HepG2 (cell line): ENCODE data around the gene TRIM28.

Experiments
- ARID2 ChIP-seq: sonication (generic); formaldehyde crosslinking; IDR thresholded peaks from 2 replicates; pipeline ENCODE4 v1.8.1; 2022; ENCODE audit warnings: mild to moderate bottlenecking, missing genetic modification reagents, borderline replicate concordance
- ATF7 ChIP-seq, 2 experiments: fragments of 450-650 bp in 1 of 2; sonication (generic) in 1 of 2; formaldehyde crosslinking in 1 of 2; IDR thresholded peaks; 2 replicates each; pipeline versions ENCODE4 v1.4.0 to v1.6.1; 2016 to 2020; ENCODE audit warnings: antibody characterized with exemption in 1 of 2, mild to moderate bottlenecking in 1 of 2, missing genetic modification reagents in 1 of 2
- JUND ChIP-seq: sonication (generic); formaldehyde crosslinking; IDR thresholded peaks from 2 replicates; pipeline ENCODE4 v1.8.0; 2022; ENCODE audit warnings: mild to moderate bottlenecking, missing genetic modification reagents
- KLF16 ChIP-seq, 2 experiments: sonication (generic) in 1 of 2; formaldehyde crosslinking in 1 of 2; IDR thresholded peaks; 2 replicates each; pipeline versions ENCODE4 v1.6.1 to v1.8.0; 2016 to 2023; ENCODE audit warnings: missing genetic modification reagents in 2 of 2, missing compliant biosample characterization in 1 of 2
- NR1H2 ChIP-seq: sonication (generic); formaldehyde crosslinking; IDR thresholded peaks from 2 replicates; pipeline ENCODE4 v1.8.1; 2022; ENCODE audit warnings: low read depth, missing genetic modification reagents, borderline replicate concordance
- SMAD1 ChIP-seq: sonication (generic); formaldehyde crosslinking; IDR thresholded peaks from 2 replicates; pipeline ENCODE4 v1.4.0; 2020; ENCODE audit warnings: missing genetic modification reagents, low read depth, mild to moderate bottlenecking, borderline replicate concordance
- TAF1 ChIP-seq: sonication (generic); formaldehyde crosslinking; IDR thresholded peaks from 2 replicates; pipeline ENCODE4 v1.4.0; 2020; ENCODE audit warnings: missing genetic modification reagents
- ZNF207 ChIP-seq: fragments of 450-650 bp; IDR thresholded peaks from 2 replicates; pipeline ENCODE4 v1.6.1; 2016; ENCODE audit warnings: antibody characterized with exemption, borderline replicate concordance
- TF ChIP-seq, protein P1 (sequence below): sonication (generic); formaldehyde crosslinking; IDR thresholded peaks from 2 replicates; pipeline ENCODE4 v1.5.0; 2020; ENCODE audit warnings: mild to moderate bottlenecking, missing genetic modification reagents, moderate library complexity
- TF ChIP-seq, protein P2 (sequence below): sonication (generic); formaldehyde crosslinking; IDR thresholded peaks from 2 replicates; pipeline ENCODE4 v1.8.0; 2022; ENCODE audit warnings: missing genetic modification reagents, mild to moderate bottlenecking, inconsistent platforms, borderline replicate concordance
- TF ChIP-seq, protein P3 (sequence below): sonication (generic); formaldehyde crosslinking; IDR thresholded peaks from 2 replicates; pipeline ENCODE4 v1.4.0; 2020; ENCODE audit warnings: mild to moderate bottlenecking, low read depth, missing genetic modification reagents
- TF ChIP-seq, protein P4 (sequence below): sonication (generic); formaldehyde crosslinking; IDR thresholded peaks from 2 replicates; pipeline ENCODE4 v1.5.1; 2020; ENCODE audit warnings: missing genetic modification reagents, mild to moderate bottlenecking, borderline replicate concordance

DNA sequence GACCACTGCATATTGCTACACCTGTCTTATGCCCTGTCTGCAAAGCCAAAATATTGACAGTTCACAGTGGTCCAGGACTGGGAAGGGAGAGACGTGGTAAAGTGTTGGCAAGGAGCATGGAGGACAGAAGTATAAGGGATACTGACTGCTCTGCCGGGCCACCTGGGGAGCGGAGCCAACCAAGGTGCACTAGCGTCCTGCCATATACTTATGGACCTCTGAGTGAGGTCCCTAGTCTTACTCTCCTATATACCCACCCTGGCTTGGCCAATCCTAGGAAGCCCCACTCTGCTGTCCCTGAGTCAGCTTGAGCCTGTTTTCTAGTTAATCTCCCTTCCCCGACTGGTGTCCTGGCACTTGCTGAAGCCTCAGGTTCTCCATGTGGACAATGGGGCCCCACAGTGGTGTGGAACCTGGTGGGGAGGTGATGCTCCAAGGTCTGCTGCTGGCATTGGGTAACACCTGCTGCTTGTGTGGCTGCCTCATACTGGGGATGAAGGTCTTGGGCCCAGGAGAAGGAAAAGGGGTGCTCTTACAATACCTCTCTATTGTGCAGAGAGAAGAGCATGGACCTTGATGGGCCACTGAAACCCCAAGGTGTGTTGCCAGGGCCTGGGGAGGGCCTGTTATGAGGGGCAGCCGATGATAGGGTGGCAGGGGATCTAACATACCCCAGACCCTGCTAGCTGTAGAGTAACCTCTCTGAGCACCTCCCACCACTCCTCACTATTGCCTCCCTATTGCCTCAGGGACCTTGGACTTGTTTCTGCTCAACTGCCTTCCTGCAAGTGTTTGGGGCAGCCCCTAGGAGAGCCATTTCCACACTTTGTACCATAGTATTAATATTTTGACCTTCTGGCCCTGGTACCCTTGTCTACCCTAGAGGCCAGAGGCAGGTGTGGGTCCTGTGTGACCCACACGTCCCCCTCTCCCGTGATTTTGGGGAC lies 6.7 kb upstream of the TRIM28 start:
- TF ChIP-seq SMAD1 (CRISPR knock-in tag): no peak
- TF ChIP-seq, protein P1, sequence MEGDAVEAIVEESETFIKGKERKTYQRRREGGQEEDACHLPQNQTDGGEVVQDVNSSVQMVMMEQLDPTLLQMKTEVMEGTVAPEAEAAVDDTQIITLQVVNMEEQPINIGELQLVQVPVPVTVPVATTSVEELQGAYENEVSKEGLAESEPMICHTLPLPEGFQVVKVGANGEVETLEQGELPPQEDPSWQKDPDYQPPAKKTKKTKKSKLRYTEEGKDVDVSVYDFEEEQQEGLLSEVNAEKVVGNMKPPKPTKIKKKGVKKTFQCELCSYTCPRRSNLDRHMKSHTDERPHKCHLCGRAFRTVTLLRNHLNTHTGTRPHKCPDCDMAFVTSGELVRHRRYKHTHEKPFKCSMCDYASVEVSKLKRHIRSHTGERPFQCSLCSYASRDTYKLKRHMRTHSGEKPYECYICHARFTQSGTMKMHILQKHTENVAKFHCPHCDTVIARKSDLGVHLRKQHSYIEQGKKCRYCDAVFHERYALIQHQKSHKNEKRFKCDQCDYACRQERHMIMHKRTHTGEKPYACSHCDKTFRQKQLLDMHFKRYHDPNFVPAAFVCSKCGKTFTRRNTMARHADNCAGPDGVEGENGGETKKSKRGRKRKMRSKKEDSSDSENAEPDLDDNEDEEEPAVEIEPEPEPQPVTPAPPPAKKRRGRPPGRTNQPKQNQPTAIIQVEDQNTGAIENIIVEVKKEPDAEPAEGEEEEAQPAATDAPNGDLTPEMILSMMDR (CRISPR knock-in tag): no peak
- no peak for TF ChIP-seq TAF1 (CRISPR knock-in tag)
- TF ChIP-seq, protein P2, sequence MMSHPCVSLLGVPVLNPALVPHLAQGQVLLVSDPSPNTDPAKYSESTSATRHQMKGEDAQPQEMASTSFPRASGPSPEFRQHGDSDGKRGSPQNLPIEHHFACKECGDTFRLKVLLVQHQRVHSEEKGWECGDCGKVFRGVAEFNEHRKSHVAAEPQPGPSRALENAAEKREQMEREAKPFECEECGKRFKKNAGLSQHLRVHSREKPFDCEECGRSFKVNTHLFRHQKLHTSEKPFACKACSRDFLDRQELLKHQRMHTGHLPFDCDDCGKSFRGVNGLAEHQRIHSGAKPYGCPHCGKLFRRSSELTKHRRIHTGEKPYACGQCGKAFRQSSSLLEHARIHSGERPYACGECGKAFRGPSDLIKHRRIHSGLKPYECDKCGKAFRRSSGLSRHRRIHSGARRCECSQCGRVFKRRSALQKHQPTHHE (CRISPR knock-in tag): no peak
- TF ChIP-seq NR1H2: no peak
- no peak for TF ChIP-seq JUND (CRISPR knock-in tag)
- TF ChIP-seq, protein P3, sequence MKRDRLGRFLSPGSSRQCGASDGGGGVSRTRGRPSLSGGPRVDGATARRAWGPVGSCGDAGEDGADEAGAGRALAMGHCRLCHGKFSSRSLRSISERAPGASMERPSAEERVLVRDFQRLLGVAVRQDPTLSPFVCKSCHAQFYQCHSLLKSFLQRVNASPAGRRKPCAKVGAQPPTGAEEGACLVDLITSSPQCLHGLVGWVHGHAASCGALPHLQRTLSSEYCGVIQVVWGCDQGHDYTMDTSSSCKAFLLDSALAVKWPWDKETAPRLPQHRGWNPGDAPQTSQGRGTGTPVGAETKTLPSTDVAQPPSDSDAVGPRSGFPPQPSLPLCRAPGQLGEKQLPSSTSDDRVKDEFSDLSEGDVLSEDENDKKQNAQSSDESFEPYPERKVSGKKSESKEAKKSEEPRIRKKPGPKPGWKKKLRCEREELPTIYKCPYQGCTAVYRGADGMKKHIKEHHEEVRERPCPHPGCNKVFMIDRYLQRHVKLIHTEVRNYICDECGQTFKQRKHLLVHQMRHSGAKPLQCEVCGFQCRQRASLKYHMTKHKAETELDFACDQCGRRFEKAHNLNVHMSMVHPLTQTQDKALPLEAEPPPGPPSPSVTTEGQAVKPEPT: no peak
- TF ChIP-seq KLF16 (CRISPR knock-in tag; IDR thresholded peaks at IDR 0.05): no peak
- TF ChIP-seq ARID2 (CRISPR knock-in tag): no peak
- no peak for TF ChIP-seq ZNF207
- TF ChIP-seq, protein P4, sequence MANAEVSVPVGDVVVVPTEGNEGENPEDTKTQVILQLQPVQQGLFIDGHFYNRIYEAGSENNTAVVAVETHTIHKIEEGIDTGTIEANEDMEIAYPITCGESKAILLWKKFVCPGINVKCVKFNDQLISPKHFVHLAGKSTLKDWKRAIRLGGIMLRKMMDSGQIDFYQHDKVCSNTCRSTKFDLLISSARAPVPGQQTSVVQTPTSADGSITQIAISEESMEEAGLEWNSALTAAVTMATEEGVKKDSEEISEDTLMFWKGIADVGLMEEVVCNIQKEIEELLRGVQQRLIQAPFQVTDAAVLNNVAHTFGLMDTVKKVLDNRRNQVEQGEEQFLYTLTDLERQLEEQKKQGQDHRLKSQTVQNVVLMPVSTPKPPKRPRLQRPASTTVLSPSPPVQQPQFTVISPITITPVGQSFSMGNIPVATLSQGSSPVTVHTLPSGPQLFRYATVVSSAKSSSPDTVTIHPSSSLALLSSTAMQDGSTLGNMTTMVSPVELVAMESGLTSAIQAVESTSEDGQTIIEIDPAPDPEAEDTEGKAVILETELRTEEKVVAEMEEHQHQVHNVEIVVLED: no peak
- TF ChIP-seq ATF7 (IDR thresholded peaks at IDR 0.05): no peak
- TF ChIP-seq ATF7 (CRISPR knock-in tag; IDR thresholded peaks at IDR 0.05): no peak
